Right lobe of liver (tissue), 6 donors: Measurements from ENCODE around the gene VSX1. TPM values are rescaled to one million over a fixed set of nuclear protein-coding genes. Genes with fewer than 3 reads are reported as not detected.

ENCODE experiments used
- ATAC-seq, 4 donors: fragments of 200-7000 bp; cut with Tn5 transposase; one replicate each; pipeline ENCODE4 v1.9.1; 2020; ENCODE audit warnings: mild to moderate bottlenecking in 4 of 4, moderate library complexity in 4 of 4
- DNase-seq, 3 donors: peaks; one replicate each; pipeline ENCODE4 v3.0.0-alpha.2; 2020
- H3K27ac ChIP-seq, 3 donors: fragments of 200-600 bp; one replicate each; pipeline ENCODE4 v1.8.0; 2022
- H3K27me3 ChIP-seq, 2 donors: fragments of 200-600 bp; one replicate each; pipeline ENCODE4 v1.8.0; 2022
- H3K36me3 ChIP-seq, 4 donors: fragments of 200-600 bp; sonication (generic) in 1 of 4; one replicate each; pipeline versions ENCODE4 v1.5.1 to v1.8.0; 2017 to 2022; ENCODE audit warnings: control low read depth in 1 of 4
- H3K4me1 ChIP-seq, 4 donors: fragments of 200-600 bp; sonication (generic) in 1 of 4; one replicate each; pipeline versions ENCODE4 v1.5.1 to v1.8.0; 2017 to 2022; ENCODE audit warnings: control low read depth in 1 of 4
- H3K4me3 ChIP-seq, 3 donors: fragments of 200-600 bp; one replicate each; pipeline ENCODE4 v1.8.0; 2022
- H3K9me3 ChIP-seq, 4 donors: fragments of 200-600 bp; sonication (generic) in 1 of 4; one replicate each; pipeline versions ENCODE4 v1.5.1 to v1.8.0; 2017 to 2022; ENCODE audit warnings: control low read depth in 1 of 4
- CTCF ChIP-seq, 4 donors: fragments of 200-600 bp in 3 of 4; fragments of 450-650 bp in 1 of 4; IDR thresholded peaks; one replicate each; pipeline versions ENCODE4 v1.5.1 to v1.8.0; 2016 to 2022; ENCODE audit warnings: antibody characterized with exemption in 4 of 4, mild to moderate bottlenecking in 2 of 4
- POLR2A ChIP-seq: fragments of 450-650 bp; IDR thresholded peaks from one replicate; pipeline ENCODE4 v1.6.1; 2017; ENCODE audit warnings: antibody characterized with exemption, mild to moderate bottlenecking
- WGBS: methylation state at CpG from one replicate; pipeline ENCODE4 v1.1.6; 2018; ENCODE audit warnings: low coverage, low lambda C conversion rate; ENCODE audit not compliant: insufficient coverage; ENCODE audit errors: missing lambda C conversion rate; 5-methylcytosine and 5-hydroxymethylcytosine counted together
- intact Hi-C, 2 donors: fragments of 100-400 bp; cut with DNase I; formaldehyde crosslinking; loops; one replicate each; pipeline versions ENCODE4 v1.11.2 to v1.14.1; 2022
- total RNA-seq, 6 experiments: library from RNA; depleted of rRNA in 2 of 6; stranded (reverse); fragments of >200 nt in 2 of 6; fragmentation: NEBNext Ultra II Directional in 3 of 6; extraction: Animal tissue kit (Norgen Biotek cat#: 25700) in 3 of 6; gene quantifications; one replicate each; pipeline versions ENCODE4 v1.1.0 to v1.2.4, GENCODE V29; 2016 to 2023
- donor health status: DM: no; HTN: yes; CAD: no.
- donor health status: DM: no; HTN: no; CAD: no.
- donor health status: DM: no; HTN: no; CAD: no.
- donor health status: DM: no; HTN: yes; CAD: no.
- donor health status: DM: no; HTN: yes; CAD: no.

Gene VSX1
- total RNA-seq, 6 experiments from 2014 or later, result 0.25 to 0.73 TPM; not detected in 4

- ATAC-seq, result peak; percentile 61 to 90 (median 86)
- WGBS, result 8% methylated on average over 15 of the region's 38 CpGs
- peak overlapping the region; percentile 27 to 43 (median 31) for H3K4me3 ChIP-seq
- no peak for TF ChIP-seq CTCF (IDR thresholded peaks at IDR 0.05)
- no peak for TF ChIP-seq POLR2A
- peaks cover 10 to 24% of the 10 kb centered on the region in 2 donors for H3K27me3 ChIP-seq
- H3K36me3 ChIP-seq, result no peaks in the 10 kb centered on the region
- peak; percentile 72 to 86 (median 76) for DNase-seq
- peaks cover 0 to 20% (median 5%) of the 10 kb centered on the region in 4 donors for H3K4me1 ChIP-seq
- intact Hi-C loops, result loop anchor here in 1 of 2 donors (10.0 kb wide), 1 partner anchor 97 kb away; no protein-coding TSS in a partner anchor
- H3K9me3 ChIP-seq, result no peaks in the 10 kb centered on the region
- H3K27ac ChIP-seq, result no peak overlapping the region
Measured at GRCh38 chr20:25077610-25078169, 4.3 kb downstream of the VSX1 start.

GRCh38 chr20:25076731-25077609 is 5.0 kb downstream of the VSX1 start:
- intact Hi-C loops, result loop anchor here in 1 of 2 donors (10.0 kb wide), 1 partner anchor 98 kb away; no protein-coding TSS in a partner anchor
- peak in 2 of 3 donors; percentile 79 to 80 for DNase-seq
- TF ChIP-seq CTCF (IDR thresholded peaks at IDR 0.05) (peak; percentile 39 to 56 (median 52)), POLR2A (no peak)

GRCh38 chr20:25076201-25076600 is 5.7 kb downstream of the VSX1 start:
- Histone ChIP-seq H3K9me3 (no peaks in the 10 kb centered on the region), H3K27me3 (peaks cover under 1 to 15% of the 10 kb centered on the region in 2 donors), H3K27ac (no peak overlapping the region), H3K4me3 (no peak overlapping the region), H3K4me1 (peaks cover 0 to 20% (median 5%) of the 10 kb centered on the region in 4 donors), H3K36me3 (no peaks in the 10 kb centered on the region)
- no peak for TF ChIP-seq CTCF (IDR thresholded peaks at IDR 0.05)
- no peak for TF ChIP-seq POLR2A
- ATAC-seq, result no peak
- DNase-seq, result no peak
- WGBS, result 71% methylated on average over 1 of the region's 2 CpGs
- intact Hi-C loops, result loop anchor here in 1 of 2 donors (10.0 kb wide), 1 partner anchor 99 kb away; no protein-coding TSS in a partner anchor

More at GRCh38 chr20:25076731-25077609, 5.0 kb downstream of the VSX1 start:
- H3K4me3 ChIP-seq, result peak overlapping the region; percentile 27 to 43 (median 31)
- H3K9me3 ChIP-seq, result no peaks in the 10 kb centered on the region
- peak; percentile 86 to 90 (median 88) for ATAC-seq
- no peak overlapping the region for H3K27ac ChIP-seq
- WGBS, result 23% methylated on average over 11 of the region's 14 CpGs
- no peaks in the 10 kb centered on the region for H3K36me3 ChIP-seq
- H3K27me3 ChIP-seq, result peaks cover 8 to 23% of the 10 kb centered on the region in 2 donors
- H3K4me1 ChIP-seq, result peaks cover 0 to 20% (median 5%) of the 10 kb centered on the region in 4 donors

- intact Hi-C loops, result loop anchor here in 1 of 2 donors (10.0 kb wide), 1 partner anchor 101 kb away; no protein-coding TSS in a partner anchor
- no peak for TF ChIP-seq CTCF (IDR thresholded peaks at IDR 0.05)
- TF ChIP-seq POLR2A, result no peak
- Histone ChIP-seq H3K36me3 (no peaks in the 10 kb centered on the region), H3K27ac (no peak overlapping the region), H3K4me3 (no peak overlapping the region), H3K4me1 (peaks cover 0 to 20% (median 5%) of the 10 kb centered on the region in 4 donors), H3K9me3 (no peaks in the 10 kb centered on the region), H3K27me3 (peaks cover 0 to 6% of the 10 kb centered on the region in 2 donors)
- ATAC-seq, result no peak
- DNase-seq, result no peak
- 45% methylated on average over 3 of the region's 9 CpGs for WGBS
Measured at GRCh38 chr20:25073544-25073943, 8.4 kb downstream of the VSX1 start.
